HG03066 (cell line): ENCODE measurements around the gene RAN.

ENCODE experiments used
- ATAC-seq: cut with Tn5 transposase; IDR thresholded peaks from one replicate; pipeline ENCODE4 v1.9.1; 2021; ENCODE audit warnings: low read depth; ENCODE audit not compliant: unreplicated experiment

RAN gene

GRCh38 chr12:130924966-130925665 lies 53.2 kb downstream of the RAN start:
- ATAC-seq, result no peak

- ATAC-seq, result no peak
Measured at GRCh38 chr12:130925666-130926015, 53.8 kb downstream of the RAN start.
